ENCODE data around the gene MXRA5.
"Not testable (repeated sequence)": the region's sequence is repeated elsewhere in the genome, so short reads cannot be mapped to it uniquely, and the experiment has no call there.

Gene MXRA5

GRCh38 chrX:3346501-3347259, at the start of gene MXRA5:
Gene MXRA5, minus strand, starts transcription at chrX:3346652. Its CDS starts 2,819 bp downstream, at chrX:3343833.
- in situ Hi-C loops (cut with HindIII; ENCODE audit: low sequenced_read_pairs) = no loop called here

- in situ Hi-C loops (cut with HindIII; ENCODE audit: low sequenced_read_pairs) = no loop called here
These were observed 47.2 kb upstream of the MXRA5 start for GRCh38 chrX:3393581-3394111.

GRCh38 chrX:3393178-3393577, 46.7 kb upstream of the MXRA5 start:
- in situ Hi-C loops (cut with HindIII; ENCODE audit: low sequenced_read_pairs) = no loop called here

- in situ Hi-C loops (cut with HindIII; ENCODE audit: low sequenced_read_pairs) = no loop called here
These were observed 42.0 kb upstream of the MXRA5 start for GRCh38 chrX:3388457-3388856.

- in situ Hi-C loops (cut with HindIII; ENCODE audit: low sequenced_read_pairs) = no loop called here
These were observed 37.9 kb upstream of the MXRA5 start for GRCh38 chrX:3384327-3384726.

- in situ Hi-C loops (cut with HindIII; ENCODE audit: low sequenced_read_pairs) = no loop called here
These were observed 34.2 kb upstream of the MXRA5 start for GRCh38 chrX:3380603-3381002.

GRCh38 chrX:3379111-3379510, 32.7 kb upstream of the MXRA5 start:
- in situ Hi-C loops (cut with HindIII; ENCODE audit: low sequenced_read_pairs) = no loop called here

- in situ Hi-C loops (cut with HindIII; ENCODE audit: low sequenced_read_pairs) = no loop called here
These were observed 31.7 kb upstream of the MXRA5 start for GRCh38 chrX:3378156-3378555.

- in situ Hi-C loops (cut with HindIII; ENCODE audit: low sequenced_read_pairs) = no loop called here
These were observed 31.1 kb upstream of the MXRA5 start for GRCh38 chrX:3377560-3377959.

GRCh38 chrX:3375878-3376508, 29.5 kb upstream of the MXRA5 start:
- in situ Hi-C loops (cut with HindIII; ENCODE audit: low sequenced_read_pairs) = not testable (repeated sequence)

- in situ Hi-C loops (cut with HindIII; ENCODE audit: low sequenced_read_pairs) = no loop called here
These were observed 27.8 kb upstream of the MXRA5 start for GRCh38 chrX:3374108-3374800.

- in situ Hi-C loops (cut with HindIII; ENCODE audit: low sequenced_read_pairs) = no loop called here
These were observed 24.7 kb upstream of the MXRA5 start for GRCh38 chrX:3371163-3371562.

- in situ Hi-C loops (cut with HindIII; ENCODE audit: low sequenced_read_pairs) = no loop called here
These were observed 24.2 kb upstream of the MXRA5 start for GRCh38 chrX:3370656-3371055.

- in situ Hi-C loops (cut with HindIII; ENCODE audit: low sequenced_read_pairs) = no loop called here
These were observed 16.5 kb upstream of the MXRA5 start for GRCh38 chrX:3362956-3363355.

GRCh38 chrX:3360881-3361280, 14.4 kb upstream of the MXRA5 start:
- in situ Hi-C loops (cut with HindIII; ENCODE audit: low sequenced_read_pairs) = no loop called here

- in situ Hi-C loops (cut with HindIII; ENCODE audit: low sequenced_read_pairs) = not testable (repeated sequence)
These were observed 6.3 kb upstream of the MXRA5 start for GRCh38 chrX:3352741-3353140.

GRCh38 chrX:3351276-3351675, 4.8 kb upstream of the MXRA5 start:
- in situ Hi-C loops (cut with HindIII; ENCODE audit: low sequenced_read_pairs) = no loop called here

GRCh38 chrX:3348191-3348590, 1.7 kb upstream of the MXRA5 start:
- in situ Hi-C loops (cut with HindIII; ENCODE audit: low sequenced_read_pairs) = no loop called here

- in situ Hi-C loops (cut with HindIII; ENCODE audit: low sequenced_read_pairs) = no loop called here
These were observed 916 bp downstream of the MXRA5 start for GRCh38 chrX:3345281-3346191.

GRCh38 chrX:3343569-3343968, 2.9 kb downstream of the MXRA5 start:
- in situ Hi-C loops (cut with HindIII; ENCODE audit: low sequenced_read_pairs) = not testable (repeated sequence)

GRCh38 chrX:3340016-3340415, 6.4 kb downstream of the MXRA5 start:
- in situ Hi-C loops (cut with HindIII; ENCODE audit: low sequenced_read_pairs) = no loop called here
